ENCODE data around the gene ALX4. TPM values are rescaled to one million over a fixed set of nuclear protein-coding genes. Genes with fewer than 3 reads are reported as not detected.
A peak's percentile ranks its signal among the peaks of the same experiment; 100 is the strongest.

The ALX4 gene
- total and polyA plus RNA-seq, 2 experiments from 2014 or later: not detected

DNA sequence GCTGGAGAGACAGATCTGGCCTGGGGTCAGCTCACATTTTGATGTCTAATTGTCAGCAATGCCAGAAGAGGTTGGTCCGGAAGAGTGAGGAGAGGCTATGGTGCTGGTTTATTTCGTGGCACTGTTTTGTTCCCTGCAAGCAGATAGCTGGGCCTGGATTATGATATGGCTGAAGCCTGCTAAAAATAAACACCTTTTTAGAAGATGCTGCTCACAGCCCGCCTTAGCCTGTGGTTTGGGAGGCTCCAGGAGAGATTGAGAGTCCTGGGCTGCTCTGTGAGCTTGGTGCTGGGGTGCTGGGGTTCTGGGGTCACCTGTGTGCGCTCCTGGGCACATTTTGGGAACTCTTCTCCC is 29.6 kb upstream of the ALX4 start (continued):
- TF ChIP-seq, protein P1, sequence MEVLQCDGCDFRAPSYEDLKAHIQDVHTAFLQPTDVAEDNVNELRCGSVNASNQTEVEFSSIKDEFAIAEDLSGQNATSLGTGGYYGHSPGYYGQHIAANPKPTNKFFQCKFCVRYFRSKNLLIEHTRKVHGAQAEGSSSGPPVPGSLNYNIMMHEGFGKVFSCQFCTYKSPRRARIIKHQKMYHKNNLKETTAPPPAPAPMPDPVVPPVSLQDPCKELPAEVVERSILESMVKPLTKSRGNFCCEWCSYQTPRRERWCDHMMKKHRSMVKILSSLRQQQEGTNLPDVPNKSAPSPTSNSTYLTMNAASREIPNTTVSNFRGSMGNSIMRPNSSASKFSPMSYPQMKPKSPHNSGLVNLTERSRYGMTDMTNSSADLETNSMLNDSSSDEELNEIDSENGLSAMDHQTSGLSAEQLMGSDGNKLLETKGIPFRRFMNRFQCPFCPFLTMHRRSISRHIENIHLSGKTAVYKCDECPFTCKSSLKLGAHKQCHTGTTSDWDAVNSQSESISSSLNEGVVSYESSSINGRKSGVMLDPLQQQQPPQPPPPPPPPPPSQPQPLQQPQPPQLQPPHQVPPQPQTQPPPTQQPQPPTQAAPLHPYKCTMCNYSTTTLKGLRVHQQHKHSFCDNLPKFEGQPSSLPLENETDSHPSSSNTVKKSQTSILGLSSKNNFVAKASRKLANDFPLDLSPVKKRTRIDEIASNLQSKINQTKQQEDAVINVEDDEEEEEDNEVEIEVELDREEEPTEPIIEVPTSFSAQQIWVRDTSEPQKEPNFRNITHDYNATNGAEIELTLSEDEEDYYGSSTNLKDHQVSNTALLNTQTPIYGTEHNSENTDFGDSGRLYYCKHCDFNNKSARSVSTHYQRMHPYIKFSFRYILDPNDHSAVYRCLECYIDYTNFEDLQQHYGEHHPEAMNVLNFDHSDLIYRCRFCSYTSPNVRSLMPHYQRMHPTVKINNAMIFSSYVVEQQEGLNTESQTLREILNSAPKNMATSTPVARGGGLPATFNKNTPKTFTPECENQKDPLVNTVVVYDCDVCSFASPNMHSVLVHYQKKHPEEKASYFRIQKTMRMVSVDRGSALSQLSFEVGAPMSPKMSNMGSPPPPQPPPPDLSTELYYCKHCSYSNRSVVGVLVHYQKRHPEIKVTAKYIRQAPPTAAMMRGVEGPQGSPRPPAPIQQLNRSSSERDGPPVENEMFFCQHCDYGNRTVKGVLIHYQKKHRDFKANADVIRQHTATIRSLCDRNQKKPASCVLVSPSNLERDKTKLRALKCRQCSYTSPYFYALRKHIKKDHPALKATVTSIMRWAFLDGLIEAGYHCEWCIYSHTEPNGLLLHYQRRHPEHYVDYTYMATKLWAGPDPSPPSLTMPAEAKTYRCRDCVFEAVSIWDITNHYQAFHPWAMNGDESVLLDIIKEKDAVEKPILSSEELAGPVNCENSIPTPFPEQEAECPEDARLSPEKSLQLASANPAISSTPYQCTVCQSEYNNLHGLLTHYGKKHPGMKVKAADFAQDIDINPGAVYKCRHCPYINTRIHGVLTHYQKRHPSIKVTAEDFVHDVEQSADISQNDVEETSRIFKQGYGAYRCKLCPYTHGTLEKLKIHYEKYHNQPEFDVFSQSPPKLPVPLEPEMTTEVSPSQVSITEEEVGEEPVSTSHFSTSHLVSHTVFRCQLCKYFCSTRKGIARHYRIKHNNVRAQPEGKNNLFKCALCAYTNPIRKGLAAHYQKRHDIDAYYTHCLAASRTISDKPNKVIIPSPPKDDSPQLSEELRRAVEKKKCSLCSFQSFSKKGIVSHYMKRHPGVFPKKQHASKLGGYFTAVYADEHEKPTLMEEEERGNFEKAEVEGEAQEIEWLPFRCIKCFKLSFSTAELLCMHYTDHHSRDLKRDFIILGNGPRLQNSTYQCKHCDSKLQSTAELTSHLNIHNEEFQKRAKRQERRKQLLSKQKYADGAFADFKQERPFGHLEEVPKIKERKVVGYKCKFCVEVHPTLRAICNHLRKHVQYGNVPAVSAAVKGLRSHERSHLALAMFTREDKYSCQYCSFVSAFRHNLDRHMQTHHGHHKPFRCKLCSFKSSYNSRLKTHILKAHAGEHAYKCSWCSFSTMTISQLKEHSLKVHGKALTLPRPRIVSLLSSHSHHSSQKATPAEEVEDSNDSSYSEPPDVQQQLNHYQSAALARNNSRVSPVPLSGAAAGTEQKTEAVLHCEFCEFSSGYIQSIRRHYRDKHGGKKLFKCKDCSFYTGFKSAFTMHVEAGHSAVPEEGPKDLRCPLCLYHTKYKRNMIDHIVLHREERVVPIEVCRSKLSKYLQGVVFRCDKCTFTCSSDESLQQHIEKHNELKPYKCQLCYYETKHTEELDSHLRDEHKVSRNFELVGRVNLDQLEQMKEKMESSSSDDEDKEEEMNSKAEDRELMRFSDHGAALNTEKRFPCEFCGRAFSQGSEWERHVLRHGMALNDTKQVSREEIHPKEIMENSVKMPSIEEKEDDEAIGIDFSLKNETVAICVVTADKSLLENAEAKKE (CRISPR knock-in tag; IDR thresholded peaks at IDR 0.05): no peak
- TF ChIP-seq NANOG (IDR thresholded peaks at IDR 0.05; ENCODE audit: borderline replicate concordance): no peak
- TF ChIP-seq POLR2AphosphoS5 (IDR thresholded peaks at IDR 0.05; ENCODE audit: low read depth): no peak
- no peak for TF ChIP-seq ZNF114 (CRISPR knock-in tag; IDR thresholded peaks at IDR 0.05)
- TF ChIP-seq, protein P2, sequence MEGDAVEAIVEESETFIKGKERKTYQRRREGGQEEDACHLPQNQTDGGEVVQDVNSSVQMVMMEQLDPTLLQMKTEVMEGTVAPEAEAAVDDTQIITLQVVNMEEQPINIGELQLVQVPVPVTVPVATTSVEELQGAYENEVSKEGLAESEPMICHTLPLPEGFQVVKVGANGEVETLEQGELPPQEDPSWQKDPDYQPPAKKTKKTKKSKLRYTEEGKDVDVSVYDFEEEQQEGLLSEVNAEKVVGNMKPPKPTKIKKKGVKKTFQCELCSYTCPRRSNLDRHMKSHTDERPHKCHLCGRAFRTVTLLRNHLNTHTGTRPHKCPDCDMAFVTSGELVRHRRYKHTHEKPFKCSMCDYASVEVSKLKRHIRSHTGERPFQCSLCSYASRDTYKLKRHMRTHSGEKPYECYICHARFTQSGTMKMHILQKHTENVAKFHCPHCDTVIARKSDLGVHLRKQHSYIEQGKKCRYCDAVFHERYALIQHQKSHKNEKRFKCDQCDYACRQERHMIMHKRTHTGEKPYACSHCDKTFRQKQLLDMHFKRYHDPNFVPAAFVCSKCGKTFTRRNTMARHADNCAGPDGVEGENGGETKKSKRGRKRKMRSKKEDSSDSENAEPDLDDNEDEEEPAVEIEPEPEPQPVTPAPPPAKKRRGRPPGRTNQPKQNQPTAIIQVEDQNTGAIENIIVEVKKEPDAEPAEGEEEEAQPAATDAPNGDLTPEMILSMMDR (conservative IDR thresholded peaks at IDR 0.05; ENCODE audit: low read depth in 2 of 2): no peak
- no peak for TF ChIP-seq CREB1 (CRISPR knock-in tag; IDR thresholded peaks at IDR 0.05; ENCODE audit: low read depth)

DNA sequence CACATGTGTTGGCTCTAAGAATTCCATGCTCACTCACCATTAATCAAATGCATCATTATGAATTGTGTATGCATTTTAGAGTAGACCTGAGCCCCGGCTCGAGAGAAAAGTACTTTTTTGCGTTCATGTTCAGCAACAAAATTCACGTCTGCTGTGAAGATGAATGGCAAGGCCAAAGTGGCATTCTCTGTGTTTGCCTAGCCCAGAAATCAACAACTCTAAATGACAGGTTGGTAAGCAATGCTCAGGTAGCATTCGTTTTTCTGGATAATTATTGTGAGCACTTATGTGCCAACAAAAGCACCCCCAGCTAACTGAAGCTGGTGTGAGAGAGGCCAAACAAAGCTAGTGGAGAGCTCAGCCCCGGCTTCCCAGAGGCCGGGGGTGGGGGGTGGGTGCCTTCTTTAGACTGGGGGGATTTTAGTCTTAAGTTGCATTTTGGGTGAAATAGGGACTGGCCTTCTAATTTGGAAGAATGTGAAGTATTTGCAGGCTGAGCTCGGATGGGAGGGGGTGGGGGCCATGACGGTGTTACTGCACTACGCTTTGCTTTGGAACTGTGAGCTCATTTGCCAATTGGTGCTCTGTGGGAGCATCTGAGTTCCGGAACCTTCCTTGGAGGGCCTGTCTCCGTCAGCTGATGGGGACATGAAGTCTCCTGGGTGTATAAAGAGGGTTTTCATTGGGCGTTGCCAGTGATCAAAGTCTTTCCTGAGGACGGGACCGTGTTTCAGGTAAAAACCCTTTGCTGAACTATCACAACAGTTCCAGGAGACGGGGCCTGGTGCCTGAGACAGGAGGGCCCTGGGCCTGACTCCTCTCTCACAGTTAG is 29.0 kb upstream of the ALX4 start:
- H3K27ac ChIP-seq (ENCODE audit: low read depth): no peak overlapping the region
- ATAC-seq (peak; percentile 8; the same call in 1 of the 3 replicates), DNase-seq (ENCODE audit: low spot score) (peak; percentile 53)
- H3K36me3 Mint-ChIP-seq (ENCODE audit: low read depth): no peaks in the 10 kb centered on the region
- H3K4me3 ChIP-seq: no peak overlapping the region
- H2AFZ ChIP-seq: peak overlapping the region; percentile 69; the same call in 1 of the 2 replicates
- no peaks in the 10 kb centered on the region for H3K36me3 ChIP-seq (ENCODE audit: insufficient read depth)
- no peak overlapping the region for H3K4me3 Mint-ChIP-seq
- no peaks in the 10 kb centered on the region for H3K9me2 ChIP-seq (ENCODE audit: insufficient read depth)
- peaks cover 57% of the 10 kb centered on the region for H3K27me3 Mint-ChIP-seq (ENCODE audit: insufficient read depth, low read depth, poor library complexity)
- H3K9me3 Mint-ChIP-seq: no peaks in the 10 kb centered on the region
- peaks cover 31% of the 10 kb centered on the region for H3K4me1 Mint-ChIP-seq
- H3F3A ChIP-seq (replicated peaks; ENCODE audit: low read depth): no peaks in the 10 kb centered on the region
- no peaks in the 10 kb centered on the region; the same call in none of the 2 replicates for H4K20me1 ChIP-seq (replicated peaks; ENCODE audit: insufficient read depth)
- H3K27ac Mint-ChIP-seq: no peak overlapping the region
- H3K4me1 ChIP-seq (ENCODE audit: insufficient read depth): peaks cover 30% of the 10 kb centered on the region
- peaks cover 47% of the 10 kb centered on the region for H3K27me3 ChIP-seq (ENCODE audit: insufficient read depth)
- H3K4me2 ChIP-seq: peak overlapping the region; percentile 57; the same call in 1 of the 2 replicates
- no peaks in the 10 kb centered on the region for H3K79me2 ChIP-seq (replicated peaks; ENCODE audit: insufficient read depth)
- no peak for TF ChIP-seq STAT1 (IDR thresholded peaks at IDR 0.05; ENCODE audit: unreplicated experiment)
- TF ChIP-seq, protein P2 (conservative IDR thresholded peaks at IDR 0.05; ENCODE audit: low read depth in 2 of 2): no peak
- no peak for TF ChIP-seq POLR2AphosphoS5 (IDR thresholded peaks at IDR 0.05; ENCODE audit: low read depth)
- TF ChIP-seq, protein P3, sequence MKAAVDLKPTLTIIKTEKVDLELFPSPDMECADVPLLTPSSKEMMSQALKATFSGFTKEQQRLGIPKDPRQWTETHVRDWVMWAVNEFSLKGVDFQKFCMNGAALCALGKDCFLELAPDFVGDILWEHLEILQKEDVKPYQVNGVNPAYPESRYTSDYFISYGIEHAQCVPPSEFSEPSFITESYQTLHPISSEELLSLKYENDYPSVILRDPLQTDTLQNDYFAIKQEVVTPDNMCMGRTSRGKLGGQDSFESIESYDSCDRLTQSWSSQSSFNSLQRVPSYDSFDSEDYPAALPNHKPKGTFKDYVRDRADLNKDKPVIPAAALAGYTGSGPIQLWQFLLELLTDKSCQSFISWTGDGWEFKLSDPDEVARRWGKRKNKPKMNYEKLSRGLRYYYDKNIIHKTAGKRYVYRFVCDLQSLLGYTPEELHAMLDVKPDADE (IDR thresholded peaks at IDR 0.05): no peak
- TF ChIP-seq ZNF331 (CRISPR knock-in tag; IDR thresholded peaks at IDR 0.05; ENCODE audit: low read depth): no peak
- no peak for TF ChIP-seq ZNF114 (CRISPR knock-in tag; IDR thresholded peaks at IDR 0.05)
- TF ChIP-seq CREB1 (CRISPR knock-in tag; IDR thresholded peaks at IDR 0.05; ENCODE audit: low read depth): no peak
- TF ChIP-seq JUNB (IDR thresholded peaks at IDR 0.05; ENCODE audit: unreplicated experiment): no peak
- no peak for TF ChIP-seq EZH2phosphoT487 (IDR thresholded peaks at IDR 0.05; ENCODE audit: unreplicated experiment)
- TF ChIP-seq EZH2 (IDR thresholded peaks at IDR 0.05; ENCODE audit: low read depth, unreplicated experiment): no peak

Data from GM23338 (cell line).